ENCODE results near the gene BCL11B.

DNA sequence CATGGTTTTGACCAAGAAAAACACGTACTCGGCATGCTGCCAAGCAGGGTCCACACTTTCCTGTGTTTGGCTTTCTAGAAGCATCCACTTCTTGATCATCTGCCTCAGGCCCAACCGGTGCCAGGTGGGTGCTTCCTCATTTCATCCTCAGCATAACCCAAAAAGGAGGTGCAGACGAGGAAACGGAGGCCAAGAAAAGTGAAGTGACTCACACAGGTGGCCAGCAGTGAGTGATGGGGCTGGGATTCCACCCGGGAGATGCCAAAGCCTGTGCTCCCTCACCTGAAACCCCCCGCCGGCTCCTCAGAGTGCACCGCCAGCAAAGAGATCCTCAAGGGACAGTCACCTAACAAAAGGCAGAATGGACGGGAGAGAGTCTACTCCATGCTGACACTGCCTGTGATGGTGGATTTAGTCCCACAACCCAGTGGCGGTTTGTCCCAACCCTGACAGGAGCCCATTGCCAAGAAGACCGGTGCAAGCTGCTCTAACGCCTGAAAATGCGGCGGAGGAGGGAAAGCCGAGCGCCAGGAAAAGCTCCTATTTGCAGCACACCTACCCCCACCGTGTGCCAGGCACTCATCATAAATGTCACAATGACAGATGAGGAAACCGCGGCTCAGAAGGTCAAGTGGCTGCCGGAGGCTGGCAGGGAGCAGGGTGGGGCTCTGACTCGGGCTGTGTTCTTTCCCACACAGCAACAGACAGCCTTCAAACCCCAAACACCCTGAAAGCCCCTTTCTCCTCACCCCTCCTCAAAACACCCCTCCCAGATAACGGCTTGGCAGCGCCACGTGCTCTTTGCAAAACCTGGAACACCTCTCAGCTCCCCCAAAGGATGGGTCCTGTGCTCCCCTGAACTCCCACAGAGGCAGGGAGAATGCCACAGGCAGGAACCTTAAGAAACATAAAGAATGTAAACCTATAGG is 18.8 kb downstream of the BCL11B start:
- TF ChIP-seq, protein P1, sequence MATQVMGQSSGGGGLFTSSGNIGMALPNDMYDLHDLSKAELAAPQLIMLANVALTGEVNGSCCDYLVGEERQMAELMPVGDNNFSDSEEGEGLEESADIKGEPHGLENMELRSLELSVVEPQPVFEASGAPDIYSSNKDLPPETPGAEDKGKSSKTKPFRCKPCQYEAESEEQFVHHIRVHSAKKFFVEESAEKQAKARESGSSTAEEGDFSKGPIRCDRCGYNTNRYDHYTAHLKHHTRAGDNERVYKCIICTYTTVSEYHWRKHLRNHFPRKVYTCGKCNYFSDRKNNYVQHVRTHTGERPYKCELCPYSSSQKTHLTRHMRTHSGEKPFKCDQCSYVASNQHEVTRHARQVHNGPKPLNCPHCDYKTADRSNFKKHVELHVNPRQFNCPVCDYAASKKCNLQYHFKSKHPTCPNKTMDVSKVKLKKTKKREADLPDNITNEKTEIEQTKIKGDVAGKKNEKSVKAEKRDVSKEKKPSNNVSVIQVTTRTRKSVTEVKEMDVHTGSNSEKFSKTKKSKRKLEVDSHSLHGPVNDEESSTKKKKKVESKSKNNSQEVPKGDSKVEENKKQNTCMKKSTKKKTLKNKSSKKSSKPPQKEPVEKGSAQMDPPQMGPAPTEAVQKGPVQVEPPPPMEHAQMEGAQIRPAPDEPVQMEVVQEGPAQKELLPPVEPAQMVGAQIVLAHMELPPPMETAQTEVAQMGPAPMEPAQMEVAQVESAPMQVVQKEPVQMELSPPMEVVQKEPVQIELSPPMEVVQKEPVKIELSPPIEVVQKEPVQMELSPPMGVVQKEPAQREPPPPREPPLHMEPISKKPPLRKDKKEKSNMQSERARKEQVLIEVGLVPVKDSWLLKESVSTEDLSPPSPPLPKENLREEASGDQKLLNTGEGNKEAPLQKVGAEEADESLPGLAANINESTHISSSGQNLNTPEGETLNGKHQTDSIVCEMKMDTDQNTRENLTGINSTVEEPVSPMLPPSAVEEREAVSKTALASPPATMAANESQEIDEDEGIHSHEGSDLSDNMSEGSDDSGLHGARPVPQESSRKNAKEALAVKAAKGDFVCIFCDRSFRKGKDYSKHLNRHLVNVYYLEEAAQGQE (IDR thresholded peaks at IDR 0.05; ENCODE audit: low read depth, low read length) = no peak
- TF ChIP-seq KDM1A (IDR thresholded peaks at IDR 0.05; ENCODE audit: borderline replicate concordance) (no peak), NFIC (IDR thresholded peaks at IDR 0.05; ENCODE audit: low read depth, low read length) (no peak), FOS (IDR thresholded peaks at IDR 0.05; ENCODE audit: borderline replicate concordance, extremely low read depth, insufficient read length) (no peak), POLR2A (IDR thresholded peaks at IDR 0.05; ENCODE audit: low read depth, low read length) (no peak), YY1 (IDR thresholded peaks at IDR 0.05; ENCODE audit: low read depth, low read length) (no peak)
- TF ChIP-seq, protein P2, sequence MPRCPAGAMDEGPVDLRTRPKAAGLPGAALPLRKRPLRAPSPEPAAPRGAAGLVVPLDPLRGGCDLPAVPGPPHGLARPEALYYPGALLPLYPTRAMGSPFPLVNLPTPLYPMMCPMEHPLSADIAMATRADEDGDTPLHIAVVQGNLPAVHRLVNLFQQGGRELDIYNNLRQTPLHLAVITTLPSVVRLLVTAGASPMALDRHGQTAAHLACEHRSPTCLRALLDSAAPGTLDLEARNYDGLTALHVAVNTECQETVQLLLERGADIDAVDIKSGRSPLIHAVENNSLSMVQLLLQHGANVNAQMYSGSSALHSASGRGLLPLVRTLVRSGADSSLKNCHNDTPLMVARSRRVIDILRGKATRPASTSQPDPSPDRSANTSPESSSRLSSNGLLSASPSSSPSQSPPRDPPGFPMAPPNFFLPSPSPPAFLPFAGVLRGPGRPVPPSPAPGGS (IDR thresholded peaks at IDR 0.05; ENCODE audit: borderline replicate concordance, insufficient read depth, low read depth, low read length, poor library complexity, severe bottlenecking) = no peak
- TF ChIP-seq, protein P3, sequence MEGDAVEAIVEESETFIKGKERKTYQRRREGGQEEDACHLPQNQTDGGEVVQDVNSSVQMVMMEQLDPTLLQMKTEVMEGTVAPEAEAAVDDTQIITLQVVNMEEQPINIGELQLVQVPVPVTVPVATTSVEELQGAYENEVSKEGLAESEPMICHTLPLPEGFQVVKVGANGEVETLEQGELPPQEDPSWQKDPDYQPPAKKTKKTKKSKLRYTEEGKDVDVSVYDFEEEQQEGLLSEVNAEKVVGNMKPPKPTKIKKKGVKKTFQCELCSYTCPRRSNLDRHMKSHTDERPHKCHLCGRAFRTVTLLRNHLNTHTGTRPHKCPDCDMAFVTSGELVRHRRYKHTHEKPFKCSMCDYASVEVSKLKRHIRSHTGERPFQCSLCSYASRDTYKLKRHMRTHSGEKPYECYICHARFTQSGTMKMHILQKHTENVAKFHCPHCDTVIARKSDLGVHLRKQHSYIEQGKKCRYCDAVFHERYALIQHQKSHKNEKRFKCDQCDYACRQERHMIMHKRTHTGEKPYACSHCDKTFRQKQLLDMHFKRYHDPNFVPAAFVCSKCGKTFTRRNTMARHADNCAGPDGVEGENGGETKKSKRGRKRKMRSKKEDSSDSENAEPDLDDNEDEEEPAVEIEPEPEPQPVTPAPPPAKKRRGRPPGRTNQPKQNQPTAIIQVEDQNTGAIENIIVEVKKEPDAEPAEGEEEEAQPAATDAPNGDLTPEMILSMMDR (IDR thresholded peaks at IDR 0.05 in 2 of 3, conservative IDR thresholded peaks at IDR 0.05 in 1 of 3; ENCODE audit: control insufficient read depth in 2 of 3, extremely low read depth in 1 of 3, insufficient read depth in 1 of 3, low read depth in 3 of 3, low read length in 3 of 3) = no peak
- TF ChIP-seq, protein P4, sequence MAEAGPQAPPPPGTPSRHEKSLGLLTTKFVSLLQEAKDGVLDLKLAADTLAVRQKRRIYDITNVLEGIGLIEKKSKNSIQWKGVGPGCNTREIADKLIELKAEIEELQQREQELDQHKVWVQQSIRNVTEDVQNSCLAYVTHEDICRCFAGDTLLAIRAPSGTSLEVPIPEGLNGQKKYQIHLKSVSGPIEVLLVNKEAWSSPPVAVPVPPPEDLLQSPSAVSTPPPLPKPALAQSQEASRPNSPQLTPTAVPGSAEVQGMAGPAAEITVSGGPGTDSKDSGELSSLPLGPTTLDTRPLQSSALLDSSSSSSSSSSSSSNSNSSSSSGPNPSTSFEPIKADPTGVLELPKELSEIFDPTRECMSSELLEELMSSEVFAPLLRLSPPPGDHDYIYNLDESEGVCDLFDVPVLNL (IDR thresholded peaks at IDR 0.05; ENCODE audit: low read depth, low read length) = no peak
- TF ChIP-seq, protein P5, sequence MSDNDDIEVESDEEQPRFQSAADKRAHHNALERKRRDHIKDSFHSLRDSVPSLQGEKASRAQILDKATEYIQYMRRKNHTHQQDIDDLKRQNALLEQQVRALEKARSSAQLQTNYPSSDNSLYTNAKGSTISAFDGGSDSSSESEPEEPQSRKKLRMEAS (IDR thresholded peaks at IDR 0.05; ENCODE audit: low read depth, low read length) = no peak
